Sigmoid colon (tissue), 4 donors: ENCODE results near the gene FITM1.

ENCODE experiments used
- CTCF ChIP-seq, 4 experiments: fragments of 450-650 bp in 3 of 4; fragments of 200-600 bp in 1 of 4; IDR thresholded peaks; one replicate each; pipeline ENCODE4 v1.5.1; 2016 to 2019; ENCODE audit warnings: antibody characterized with exemption in 4 of 4, mild to moderate bottlenecking in 3 of 4, moderate library complexity in 2 of 4
- POLR2AphosphoS5 ChIP-seq, 4 donors: sonication (generic); formaldehyde crosslinking; IDR thresholded peaks; one replicate each; pipeline ENCODE4 v1.6.1; 2017; ENCODE audit warnings: antibody characterized with exemption in 4 of 4

- TF ChIP-seq CTCF (IDR thresholded peaks at IDR 0.05) (no peak), POLR2AphosphoS5 (IDR thresholded peaks at IDR 0.05) (no peak)
Observed at GRCh38 chr14:24126939-24127338, 3.5 kb upstream of the FITM1 start.
